Left colon (tissue), 2 donors: ENCODE measurements around the gene ASCL2. TPM values are rescaled to one million over a fixed set of nuclear protein-coding genes. Genes with fewer than 3 reads are reported as not detected.
A peak's percentile ranks its signal among the peaks of the same experiment; 100 is the strongest.

Source experiments
- ATAC-seq: fragments of 200-7000 bp; cut with Tn5 transposase; one replicate; pipeline ENCODE4 v1.9.1; 2020; ENCODE audit warnings: mild to moderate bottlenecking, moderate library complexity
- DNase-seq, 2 donors: peaks; one replicate each; pipeline ENCODE4 v3.0.0-alpha.2; 2020
- intact Hi-C, 2 donors: fragments of 100-400 bp; cut with DNase I in 1 of 2; cut with micrococcal nuclease in 1 of 2; formaldehyde crosslinking; loops; one replicate each; pipeline versions ENCODE4 v1.11.2 to v1.14.0; 2022; cut with DNase I, micrococcal nuclease
- total RNA-seq, 2 donors: library from RNA; stranded (reverse); fragmentation: NEBNext Ultra II Directional; extraction: Animal tissue kit (Norgen Biotek cat#: 25700); gene quantifications; one replicate each; pipeline ENCODE4 v1.2.1, GENCODE V29; 2021
- donor health status: DM: no; HTN: no; CAD: no.
- donor health status: DM: yes; HTN: yes; CAD: no.

The ASCL2 gene
- total RNA-seq, 2 donors from 2014 or later: 6.3 to 10.4 TPM

- ATAC-seq: no peak
- no peak for DNase-seq
- intact Hi-C loops: loop anchor here in 1 of 2 donors (5.0 kb wide), 1 partner anchor 121 kb away; no protein-coding TSS in a partner anchor
These were observed 30.7 kb upstream of the ASCL2 start for GRCh38 chr11:2300936-2301630.

- DNase-seq (peak in 1 of 2 donors; percentile 22), ATAC-seq (no peak)
- intact Hi-C loops: loop anchor here in 1 of 2 donors (5.0 kb wide), 1 partner anchor 122 kb away; no protein-coding TSS in a partner anchor
These were observed 30.0 kb upstream of the ASCL2 start for GRCh38 chr11:2300290-2300935.

GRCh38 chr11:2299773-2300172 lies 29.4 kb upstream of the ASCL2 start:
- no peak for DNase-seq
- ATAC-seq: no peak
- intact Hi-C loops: loop anchor here (5.0 to 10.0 kb wide), 2 partner anchors 105 to 123 kb away; no protein-coding TSS in a partner anchor

- ATAC-seq: peak; percentile 68
- intact Hi-C loops: loop anchor here in 1 of 2 donors (10.0 kb wide), 1 partner anchor 104 kb away; no protein-coding TSS in a partner anchor
- peak; percentile 23 to 50 for DNase-seq
These were observed 28.7 kb upstream of the ASCL2 start for GRCh38 chr11:2298795-2299761.

GRCh38 chr11:2298131-2298794 lies 27.9 kb upstream of the ASCL2 start:
- no peak for ATAC-seq
- peak in 1 of 2 donors; percentile 5 for DNase-seq
- intact Hi-C loops: loop anchor here in 1 of 2 donors (10.0 kb wide), 1 partner anchor 103 kb away; no protein-coding TSS in a partner anchor

- intact Hi-C loops: loop anchor here in 1 of 2 donors (10.0 kb wide), 1 partner anchor 103 kb away; no protein-coding TSS in a partner anchor
- ATAC-seq (no peak), DNase-seq (no peak)
These were observed 27.2 kb upstream of the ASCL2 start for GRCh38 chr11:2297623-2298030.

GRCh38 chr11:2296913-2297622 lies 26.7 kb upstream of the ASCL2 start:
- DNase-seq (peak in 1 of 2 donors; percentile 2), ATAC-seq (no peak)
- intact Hi-C loops: loop anchor here in 1 of 2 donors (10.0 kb wide), 1 partner anchor 102 kb away; no protein-coding TSS in a partner anchor

- intact Hi-C loops: loop anchor here in 1 of 2 donors (10.0 kb wide), 1 partner anchor 101 kb away; no protein-coding TSS in a partner anchor
- no peak for ATAC-seq
- DNase-seq: no peak
These were observed 25.9 kb upstream of the ASCL2 start for GRCh38 chr11:2295971-2296912.

- no peak for ATAC-seq
- intact Hi-C loops: loop anchor here in 1 of 2 donors (10.0 kb wide), 1 partner anchor 100 kb away; no protein-coding TSS in a partner anchor
- DNase-seq: peak; percentile 3 to 19
These were observed 24.5 kb upstream of the ASCL2 start for GRCh38 chr11:2294926-2295290.

GRCh38 chr11:2293984-2294925 lies 23.9 kb upstream of the ASCL2 start:
- DNase-seq (peak; percentile 8 to 22), ATAC-seq (no peak)
- intact Hi-C loops: loop anchor here in 1 of 2 donors (10.0 kb wide), 1 partner anchor 99 kb away; no protein-coding TSS in a partner anchor

- intact Hi-C loops: loop anchor here in 1 of 2 donors (10.0 kb wide), 1 partner anchor 99 kb away; no protein-coding TSS in a partner anchor
- ATAC-seq (no peak), DNase-seq (no peak)
These were observed 23.2 kb upstream of the ASCL2 start for GRCh38 chr11:2293531-2293971.

- ATAC-seq (no peak), DNase-seq (peak in 1 of 2 donors; percentile 2)
- intact Hi-C loops: loop anchor here in 1 of 2 donors (10.0 kb wide), 1 partner anchor 96 kb away; no protein-coding TSS in a partner anchor
These were observed 20.0 kb upstream of the ASCL2 start for GRCh38 chr11:2290351-2290841.

GRCh38 chr11:2289859-2290258 lies 19.5 kb upstream of the ASCL2 start:
- DNase-seq (no peak), ATAC-seq (no peak)
- intact Hi-C loops: loop anchor here in 1 of 2 donors (10.0 kb wide), 1 partner anchor 95 kb away; no protein-coding TSS in a partner anchor

GRCh38 chr11:2289350-2289749 lies 19.0 kb upstream of the ASCL2 start:
- intact Hi-C loops: no loop called here
- DNase-seq: no peak

GRCh38 chr11:2287091-2287490 lies 16.7 kb upstream of the ASCL2 start:
- intact Hi-C loops: no loop called here
- no peak for ATAC-seq
- DNase-seq: peak; percentile 14 to 23

More at GRCh38 chr11:2289350-2289749, 19.0 kb upstream of the ASCL2 start:
- no peak for ATAC-seq
